H1 (cell line): Measurements from ENCODE around the gene PPFIA4. TPM values are rescaled to one million over a fixed set of nuclear protein-coding genes. Genes with fewer than 3 reads are reported as not detected.
A peak's percentile ranks its signal among the peaks of the same experiment; 100 is the strongest.

ENCODE experiments used
- ATF2 ChIP-seq: IDR thresholded peaks from 2 replicates; pipeline ENCODE4 v1.6.1; 2012; ENCODE audit warnings: low read length, inconsistent platforms
- CHD1 ChIP-seq: IDR thresholded peaks from 2 replicates; pipeline ENCODE4 v1.6.1; 2012; ENCODE audit warnings: low read depth, low read length, improper control_type of control experiment
- CTBP2 ChIP-seq: IDR thresholded peaks from 2 replicates; pipeline ENCODE4 v1.7.0; 2011; ENCODE audit warnings: borderline replicate concordance, mild to moderate bottlenecking, moderate library complexity, mixed read lengths, low read length; ENCODE audit not compliant: insufficient read depth, insufficient read length
- EP300 ChIP-seq, 2 experiments: IDR thresholded peaks; 1 replicate in 1 of 2; 2 replicates in 1 of 2; pipeline ENCODE4 v1.6.1; 2011 to 2012; ENCODE audit warnings: low read depth in 2 of 2, low read length in 2 of 2, mild to moderate bottlenecking in 2 of 2, borderline replicate concordance in 1 of 2, inconsistent platforms in 1 of 2, moderate library complexity in 1 of 2
- FOSL1 ChIP-seq: IDR thresholded peaks from 2 replicates; pipeline ENCODE4 v1.6.1; 2011; ENCODE audit warnings: mild to moderate bottlenecking, low read depth, low read length, moderate library complexity; ENCODE audit not compliant: insufficient read depth
- GTF2F1 ChIP-seq: IDR thresholded peaks from 2 replicates; pipeline ENCODE4 v1.6.1; 2012; ENCODE audit warnings: low read depth, low read length, improper control_type of control experiment, borderline replicate concordance
- HDAC2 ChIP-seq, 2 experiments: fragments of 300-600 bp in 1 of 2; sonication (generic) in 1 of 2; IDR thresholded peaks; 2 replicates each; pipeline ENCODE4 v1.6.1; 2011 to 2012; ENCODE audit warnings: low read depth in 2 of 2, low read length in 2 of 2, mild to moderate bottlenecking in 2 of 2, moderate library complexity in 2 of 2, borderline replicate concordance in 1 of 2, inconsistent platforms in 1 of 2
- HDAC6 ChIP-seq: IDR thresholded peaks from one replicate; pipeline ENCODE4 v1.7.1; 2012; ENCODE audit warnings: low read depth, mild to moderate bottlenecking, inconsistent platforms, low read length, moderate library complexity
- JUN ChIP-seq: IDR thresholded peaks from 2 replicates; pipeline ENCODE4 v1.6.1; 2011; ENCODE audit warnings: low read depth, mild to moderate bottlenecking, improper control_type of control experiment, low read length
- JUND ChIP-seq: IDR thresholded peaks from 2 replicates; pipeline ENCODE4 v1.6.1; 2011; ENCODE audit warnings: mild to moderate bottlenecking, improper control_type of control experiment, low read length
- MAFK ChIP-seq: IDR thresholded peaks from 2 replicates; pipeline ENCODE4 v1.6.1; 2012; ENCODE audit warnings: low read depth, mild to moderate bottlenecking, improper control_type of control experiment, low read length
- NANOG ChIP-seq: IDR thresholded peaks from 2 replicates; pipeline ENCODE4 v1.6.1; 2011; ENCODE audit warnings: low read length, low read depth, mild to moderate bottlenecking, inconsistent platforms; ENCODE audit not compliant: insufficient read depth, poor library complexity, severe bottlenecking
- NRF1 ChIP-seq: IDR thresholded peaks from 2 replicates; pipeline ENCODE4 v1.6.1; 2011; ENCODE audit warnings: mild to moderate bottlenecking, low read depth, low read length, improper control_type of control experiment
- RFX5 ChIP-seq: IDR thresholded peaks from 2 replicates; pipeline ENCODE4 v1.6.1; 2011; ENCODE audit warnings: low read depth, low read length, improper control_type of control experiment, borderline replicate concordance
- RNF2 ChIP-seq: fragments of 200-900, 300-1000 bp; sonication (generic); IDR thresholded peaks from 2 replicates; pipeline ENCODE4 v1.7.1; 2016; ENCODE audit warnings: borderline replicate concordance, low read depth, mild to moderate bottlenecking, antibody characterized with exemption, low read length; ENCODE audit not compliant: poor library complexity, severe bottlenecking; ENCODE audit errors: missing control alignments
- SAP30 ChIP-seq: fragments of 300-600 bp; sonication (generic); IDR thresholded peaks from 2 replicates; pipeline ENCODE4 v1.7.1; 2012; ENCODE audit warnings: low read length, moderate library complexity, mild to moderate bottlenecking, inconsistent platforms; ENCODE audit not compliant: insufficient read depth, insufficient replicate concordance
- SP2 ChIP-seq: IDR thresholded peaks from 2 replicates; pipeline ENCODE4 v1.6.1; 2012; ENCODE audit warnings: mild to moderate bottlenecking, low read length, inconsistent platforms
- SP4 ChIP-seq: IDR thresholded peaks from 2 replicates; pipeline ENCODE4 v1.6.1; 2012; ENCODE audit warnings: low read length, inconsistent platforms
- TBP ChIP-seq: IDR thresholded peaks from 2 replicates; pipeline ENCODE4 v1.6.1; 2011; ENCODE audit warnings: low read depth, low read length, improper control_type of control experiment
- TCF12 ChIP-seq: IDR thresholded peaks from 2 replicates; pipeline ENCODE4 v1.6.1; 2011; ENCODE audit warnings: low read depth, mild to moderate bottlenecking, low read length
- TEAD4 ChIP-seq: IDR thresholded peaks from 2 replicates; pipeline ENCODE4 v1.6.1; 2012; ENCODE audit warnings: low read depth, low read length, inconsistent platforms, mixed read lengths
- YY1 ChIP-seq: IDR thresholded peaks from 2 replicates; pipeline ENCODE4 v1.6.1; 2011; ENCODE audit warnings: low read depth, mild to moderate bottlenecking, low read length
- polyA plus RNA-seq, 7 experiments: library from polyadenylated mRNA; depleted of rRNA in 3 of 7; stranded (reverse) in 5 of 7; unstranded in 2 of 7; fragments of >200 nt in 5 of 7; fragments of 200-250 nt in 2 of 7; gene quantifications; 1 replicate in 5 of 7; 2 replicates in 1 of 7; 4 replicates in 1 of 7; pipeline versions ENCODE4 v1.2.1 to v1.2.3, GENCODE V29; 2011 to 2013; ENCODE audit warnings: missing spikeins in 2 of 7, mixed read lengths in 2 of 7
- total RNA-seq: library from RNA; stranded (reverse); fragmentation: NEBNext Ultra II Directional; extraction: Animal tissue kit (Norgen Biotek cat#: 25700); gene quantifications from 2 replicates; pipeline ENCODE4 v1.2.1, GENCODE V29; 2021

PPFIA4 gene
- total and polyA plus RNA-seq, 2 of the 8 experiments (the other 6 are each of a cell fraction or from before 2014, with no cell fraction given), result 9.0 to 9.9 TPM

GRCh38 chr1:203026031-203026665 lies at the start of gene PPFIA4 (continued):
- TF ChIP-seq RNF2, result peak; percentile 83
- TF ChIP-seq JUN, result no peak
- TF ChIP-seq NRF1, result no peak
- TF ChIP-seq HDAC2 (IDR thresholded peaks at IDR 0.05; ENCODE audit: borderline replicate concordance in 1 of 2, low read depth in 2 of 2, low read length in 2 of 2), result peak in 1 of 2 experiments; percentile 80; a peak in 2 of 4 replicates
- no peak for TF ChIP-seq CTBP2
- no peak; the same call in 1 of the 2 replicates for TF ChIP-seq TEAD4
- TF ChIP-seq SAP30, result no peak
- TF ChIP-seq MAFK, result no peak
- TF ChIP-seq RFX5, result no peak
- TF ChIP-seq SP2, result no peak
- no peak; the same call in 1 of the 2 replicates for TF ChIP-seq ATF2
- TF ChIP-seq HDAC6, result no peak
- peak; percentile 43; the same call in 1 of the 2 replicates for TF ChIP-seq TBP
- TF ChIP-seq EP300 (IDR thresholded peaks at IDR 0.05; ENCODE audit: borderline replicate concordance in 1 of 2, low read depth in 2 of 2, low read length in 2 of 2), result 0 out of 3 replicates have a peak, but pooled peaks of 1 of the 2 experiments have one; percentile 26
- TF ChIP-seq YY1, result peak; percentile 97
- TF ChIP-seq CHD1, result no peak
- no peak; the same call in 1 of the 2 replicates for TF ChIP-seq SP4
- no peak for TF ChIP-seq NANOG
- TF ChIP-seq JUND, result no peak
- 0 out of 2 replicates have a peak, but pooled peaks have one; percentile 20 for TF ChIP-seq GTF2F1
- no peak for TF ChIP-seq FOSL1
- 0 out of 2 replicates have a peak, but pooled peaks have one; percentile 65 for TF ChIP-seq TCF12
